HG03039 (cell line): ENCODE data around the gene ABI3.
"Not testable (repeated sequence)": the region's sequence is repeated elsewhere in the genome, so short reads cannot be mapped to it uniquely, and the experiment has no call there.

Experiments
- ATAC-seq: cut with Tn5 transposase; IDR thresholded peaks from one replicate; pipeline ENCODE4 v1.9.1; 2021; ENCODE audit warnings: mild to moderate bottlenecking, moderate library complexity; ENCODE audit not compliant: unreplicated experiment

Gene ABI3

DNA sequence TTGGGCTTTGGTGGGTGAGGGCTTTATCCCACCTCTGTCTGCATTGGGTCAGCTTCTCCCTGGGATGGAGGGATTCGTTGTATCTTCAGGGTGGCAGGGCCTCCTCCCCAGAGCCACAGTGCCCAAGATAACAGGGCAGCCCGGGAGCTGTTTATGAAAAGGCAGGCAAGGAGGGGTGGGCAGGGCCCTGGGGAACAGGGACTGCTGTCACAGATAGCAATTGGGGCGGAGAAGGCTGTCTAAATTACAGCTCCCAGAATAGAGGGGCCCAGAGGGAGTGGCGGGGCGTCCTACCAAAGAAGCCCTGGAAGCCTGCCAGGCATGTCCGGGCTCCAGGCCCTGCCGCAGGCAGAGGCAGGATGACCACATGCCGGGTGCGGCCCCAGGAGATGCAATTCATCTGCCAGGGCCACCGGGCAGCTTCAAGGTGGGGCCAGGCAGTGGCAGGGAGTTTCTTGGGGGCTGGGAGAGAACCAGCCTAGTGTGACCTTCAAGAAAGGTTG lies 38.8 kb downstream of the ABI3 start:
- ATAC-seq: no peak

DNA sequence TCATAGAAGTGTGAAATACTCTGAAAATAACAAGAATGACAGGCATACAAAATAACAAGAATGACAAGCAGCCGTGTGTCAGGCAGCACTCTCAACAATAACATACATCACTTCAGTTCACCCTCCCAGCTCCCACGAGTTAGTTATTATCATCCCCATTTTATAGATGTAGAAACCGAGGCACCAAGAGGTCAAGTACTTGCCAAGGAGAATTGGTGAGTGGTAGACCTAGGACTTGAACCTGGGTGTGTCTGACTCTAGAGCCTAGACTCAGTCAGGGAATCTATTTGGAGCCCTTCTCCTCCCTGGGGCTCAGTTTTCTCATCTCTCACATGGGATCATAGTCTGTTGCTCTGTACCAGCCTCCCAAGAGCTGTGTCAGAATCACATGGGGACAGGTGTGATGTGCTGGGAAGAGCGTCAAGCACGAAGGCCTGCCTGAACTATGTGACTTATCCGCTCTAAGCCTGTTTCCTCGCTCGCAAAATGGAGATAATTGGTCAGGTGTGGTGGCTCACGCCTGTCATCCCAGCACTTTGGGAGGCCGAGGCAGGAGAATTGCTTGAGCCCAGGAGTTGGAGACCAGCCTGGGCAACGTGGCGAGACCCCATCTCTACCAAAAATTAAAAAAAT lies 39.5 kb downstream of the ABI3 start:
- ATAC-seq: no peak

DNA sequence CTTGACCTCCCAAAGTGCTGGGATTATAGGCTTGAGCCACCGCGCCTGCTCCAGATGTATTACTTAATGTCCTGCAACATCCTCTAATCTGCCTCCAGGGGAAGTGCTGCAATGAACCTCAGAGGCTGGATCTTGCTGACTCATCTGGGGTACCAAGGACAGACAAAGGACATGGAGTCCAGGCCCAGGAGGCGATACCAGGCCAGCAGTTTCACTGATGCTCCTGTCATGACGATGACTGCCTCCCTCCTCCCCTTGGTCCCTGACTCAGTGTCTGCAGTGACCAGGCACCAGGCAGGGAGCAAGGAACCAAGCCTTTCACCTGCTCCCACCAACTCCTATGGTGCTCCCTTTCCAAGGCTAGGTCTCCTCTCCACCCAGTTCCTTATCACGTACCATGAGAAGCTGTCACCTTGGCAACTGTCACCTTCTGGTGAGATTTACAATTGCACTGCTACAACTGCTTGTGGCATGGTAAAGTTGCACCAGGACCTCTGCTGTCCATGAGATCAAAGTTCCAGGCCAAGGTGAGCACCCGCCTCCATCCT lies 41.7 kb downstream of the ABI3 start:
- ATAC-seq: no peak

DNA sequence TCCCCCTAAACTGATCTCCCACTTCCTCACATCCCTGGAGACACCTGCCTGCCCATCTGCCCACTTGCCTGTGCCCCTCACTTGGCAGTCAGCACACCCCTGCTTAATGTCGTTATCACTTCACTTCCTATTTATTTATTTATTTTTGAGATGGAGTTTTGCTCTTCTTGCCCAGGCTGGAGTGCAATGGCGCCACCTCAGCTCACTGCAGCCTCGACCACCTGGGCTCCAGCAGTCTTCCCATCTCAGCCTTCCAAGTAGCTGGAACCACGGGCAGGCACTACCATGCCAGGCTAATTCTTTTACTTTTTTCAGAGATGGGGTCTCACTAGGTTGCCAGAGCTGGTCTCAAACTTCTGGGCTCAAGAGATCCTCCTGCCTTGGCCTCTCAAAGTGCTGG lies 43.6 kb downstream of the ABI3 start:
- ATAC-seq: no peak

DNA sequence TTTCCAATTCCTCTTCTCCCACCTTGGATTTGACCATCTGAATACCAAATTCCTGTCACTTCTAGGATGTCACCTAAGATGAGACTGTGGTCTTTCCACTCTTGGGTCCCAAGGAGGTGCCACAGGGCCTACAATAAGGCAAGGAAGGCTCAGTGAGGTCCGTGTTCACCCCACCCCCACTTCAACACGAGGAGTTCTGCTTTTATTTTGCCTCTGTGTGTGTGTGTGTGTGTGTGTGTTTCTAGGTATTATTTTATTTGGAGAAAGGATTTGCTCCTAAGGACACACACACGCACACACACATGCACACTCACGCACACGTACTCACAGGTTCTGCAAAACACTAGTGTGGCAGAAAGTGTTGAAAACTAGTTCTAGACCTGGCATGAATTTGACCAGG lies 44.6 kb downstream of the ABI3 start:
- no peak for ATAC-seq

DNA sequence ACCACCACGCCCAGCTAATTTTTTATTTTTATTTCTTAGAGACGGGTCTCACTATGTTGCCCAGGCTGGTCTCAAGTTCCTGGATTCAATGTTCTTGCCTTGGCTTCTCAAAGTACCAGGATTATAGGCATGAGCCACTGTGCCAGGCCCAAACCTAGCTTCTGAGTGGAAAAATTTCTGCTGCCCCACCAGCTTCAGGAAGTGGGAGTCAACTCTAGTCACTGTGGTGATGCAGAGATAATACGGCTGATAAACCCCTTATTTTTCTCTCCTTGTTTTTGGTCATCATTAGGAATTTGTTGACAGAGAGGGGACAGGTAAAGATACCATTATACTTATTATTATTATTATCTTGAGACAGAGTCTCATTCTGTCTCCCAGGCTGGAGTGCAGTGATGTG lies 47.9 kb downstream of the ABI3 start:
- no peak for ATAC-seq

DNA sequence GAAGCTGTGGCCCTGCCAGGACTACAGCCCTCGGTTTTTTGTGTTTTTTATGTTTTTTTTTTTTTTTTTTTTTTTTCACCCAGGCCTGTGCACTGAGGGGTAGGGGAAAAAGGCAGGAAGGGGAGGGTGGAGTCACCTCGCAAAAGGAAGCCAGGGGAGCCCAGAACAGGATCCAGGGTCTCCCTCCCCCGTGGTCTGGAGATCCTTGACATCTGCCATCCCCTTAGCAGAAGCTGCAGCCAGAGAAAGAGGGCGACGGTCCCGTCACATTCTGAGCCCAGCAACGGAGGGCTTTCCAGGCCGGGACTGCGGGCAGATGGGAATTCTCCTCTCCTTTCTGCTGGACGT lies 49.1 kb downstream of the ABI3 start:
- ATAC-seq: no peak

DNA sequence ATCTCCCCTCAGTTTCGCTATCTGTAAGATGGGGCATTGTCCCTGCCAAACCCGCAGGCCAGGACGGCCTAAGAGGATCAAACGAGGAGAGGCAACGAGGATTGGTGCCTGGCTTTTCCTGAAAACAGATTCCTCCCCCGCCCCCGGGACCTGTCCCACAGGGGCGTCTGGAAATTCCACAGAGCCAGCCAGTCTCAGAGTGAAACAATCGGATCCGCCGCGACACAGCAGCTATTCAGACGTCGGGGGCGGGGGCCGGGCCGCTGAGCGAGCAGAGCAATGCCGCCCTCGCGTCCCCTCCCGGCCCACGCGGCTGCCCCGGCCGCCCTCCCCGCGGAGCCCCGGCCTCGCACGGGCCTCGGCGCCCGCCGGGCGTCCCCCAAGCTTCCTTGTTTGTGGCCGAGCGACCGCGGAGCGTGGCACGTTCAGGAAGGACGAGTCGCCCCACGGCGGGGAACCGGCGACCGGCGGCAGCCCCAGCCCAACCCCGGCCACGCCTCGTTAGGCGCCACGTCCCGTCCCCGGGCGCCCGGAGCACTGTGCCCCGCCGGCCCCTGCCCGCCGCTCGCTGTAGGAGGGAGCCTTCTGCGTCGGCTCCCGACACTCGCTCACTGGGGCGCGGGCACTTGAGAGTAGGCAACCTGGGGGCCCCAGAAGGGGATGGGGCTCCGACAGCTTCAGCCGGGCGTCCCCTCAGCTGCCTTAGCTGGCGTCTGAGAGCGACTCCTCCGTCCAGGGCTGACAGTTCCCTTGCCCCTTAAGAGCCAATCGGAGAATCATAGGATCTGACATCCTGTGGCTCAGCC lies 49.7 kb downstream of the ABI3 start:
- ATAC-seq: no peak

DNA sequence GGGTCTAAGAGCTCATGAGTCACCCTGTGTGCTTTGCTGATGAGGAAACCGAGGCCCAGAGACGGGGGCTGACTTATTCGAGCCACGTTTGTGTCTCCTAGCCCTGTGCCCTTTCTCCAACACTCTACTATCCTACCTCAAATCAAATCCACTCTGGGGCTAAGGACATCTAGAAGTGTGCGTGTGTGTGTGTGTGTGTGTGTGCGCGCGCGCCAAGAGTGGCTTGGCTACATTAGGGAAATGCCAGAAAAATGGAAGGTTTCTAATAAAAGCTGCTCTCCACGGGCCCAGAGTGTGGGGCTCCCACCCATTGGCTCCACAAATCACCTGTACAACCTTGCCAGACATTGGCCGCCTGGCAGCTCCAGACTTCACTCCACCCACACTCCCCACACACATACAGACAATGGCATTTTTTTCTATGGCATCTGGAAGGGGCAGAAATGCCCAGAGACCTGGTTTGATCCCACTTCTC lies 50.3 kb downstream of the ABI3 start:
- ATAC-seq: no peak

DNA sequence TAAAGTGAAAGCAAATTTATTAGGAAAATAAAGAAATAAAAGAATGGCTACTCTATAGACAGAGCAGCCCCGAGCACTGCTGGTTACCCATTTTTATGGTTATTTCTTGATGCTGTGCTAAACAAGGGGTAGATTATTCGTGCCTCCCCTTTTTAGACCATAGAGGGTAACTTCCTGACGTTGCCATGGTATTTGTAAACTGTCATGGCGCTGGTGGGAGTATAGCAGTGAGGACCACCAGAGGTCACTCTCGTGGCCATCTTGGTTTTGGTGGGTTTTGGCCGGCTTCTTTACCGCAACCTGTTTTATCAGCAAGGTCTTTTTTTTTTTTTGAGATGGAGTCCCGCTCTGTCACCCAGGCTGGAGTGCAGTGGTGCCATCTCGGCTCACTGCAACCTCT lies 51.0 kb downstream of the ABI3 start:
- ATAC-seq: not testable (repeated sequence)

DNA sequence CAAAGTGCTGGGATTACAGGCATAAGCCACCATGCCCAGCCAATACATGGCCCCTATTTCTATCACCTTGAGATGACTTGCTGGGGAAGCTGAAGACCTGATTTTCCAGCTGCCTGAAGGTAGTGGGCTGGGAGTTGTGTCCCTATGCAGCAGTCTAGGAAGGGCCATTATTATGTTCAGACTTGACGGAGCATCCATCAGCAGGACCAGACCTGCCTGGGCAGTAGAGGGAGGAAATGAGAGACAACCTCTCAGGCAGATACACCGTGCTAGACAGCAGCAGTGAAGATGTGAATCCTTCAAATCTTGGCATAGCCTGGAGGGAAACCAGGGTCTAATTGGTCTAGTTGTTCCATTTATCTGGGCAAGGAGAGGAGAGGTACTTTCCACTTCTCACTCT lies 55.7 kb downstream of the ABI3 start:
- ATAC-seq: no peak

DNA sequence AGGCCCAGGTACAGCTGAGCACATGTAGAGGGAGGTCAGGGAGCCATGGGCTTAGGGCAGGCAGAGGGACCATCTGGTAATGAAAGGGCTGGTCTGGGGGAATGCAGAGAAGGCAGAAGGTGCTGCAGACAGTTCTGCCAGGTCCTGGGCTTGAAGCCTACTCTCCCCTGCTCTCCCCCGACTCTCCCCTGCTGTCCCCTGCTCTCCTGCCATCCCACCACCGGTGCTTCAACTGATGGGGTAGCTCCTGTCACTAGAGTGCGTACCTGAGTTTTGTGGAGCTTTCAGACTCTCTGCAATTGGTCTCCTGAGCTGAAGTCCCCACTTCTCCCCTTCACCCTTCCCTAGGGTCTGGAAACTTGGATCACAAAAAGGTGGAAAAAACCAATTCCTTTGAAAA lies 57.4 kb downstream of the ABI3 start:
- no peak for ATAC-seq

DNA sequence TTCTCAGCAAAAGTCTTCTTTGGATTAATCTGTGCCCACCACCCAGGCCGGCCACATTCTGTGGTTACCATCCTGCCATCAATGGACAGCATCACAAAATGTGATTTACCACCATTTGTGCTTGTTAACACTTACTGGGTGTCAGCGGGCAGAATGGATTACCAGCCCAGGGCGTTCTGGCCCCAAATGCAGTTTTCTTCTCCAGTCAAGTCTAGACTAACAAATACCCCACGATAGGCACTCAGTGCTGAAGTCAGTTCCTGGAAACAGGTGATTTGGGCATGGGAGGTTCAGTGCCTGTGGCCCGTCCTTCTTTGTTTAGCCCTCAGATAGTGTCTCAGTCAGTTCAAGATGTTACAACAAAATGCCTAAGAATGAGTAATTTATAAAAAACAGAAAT lies 58.8 kb downstream of the ABI3 start:
- ATAC-seq: no peak
